ENCODE data around the gene P2RX6.

The P2RX6 gene

DNA sequence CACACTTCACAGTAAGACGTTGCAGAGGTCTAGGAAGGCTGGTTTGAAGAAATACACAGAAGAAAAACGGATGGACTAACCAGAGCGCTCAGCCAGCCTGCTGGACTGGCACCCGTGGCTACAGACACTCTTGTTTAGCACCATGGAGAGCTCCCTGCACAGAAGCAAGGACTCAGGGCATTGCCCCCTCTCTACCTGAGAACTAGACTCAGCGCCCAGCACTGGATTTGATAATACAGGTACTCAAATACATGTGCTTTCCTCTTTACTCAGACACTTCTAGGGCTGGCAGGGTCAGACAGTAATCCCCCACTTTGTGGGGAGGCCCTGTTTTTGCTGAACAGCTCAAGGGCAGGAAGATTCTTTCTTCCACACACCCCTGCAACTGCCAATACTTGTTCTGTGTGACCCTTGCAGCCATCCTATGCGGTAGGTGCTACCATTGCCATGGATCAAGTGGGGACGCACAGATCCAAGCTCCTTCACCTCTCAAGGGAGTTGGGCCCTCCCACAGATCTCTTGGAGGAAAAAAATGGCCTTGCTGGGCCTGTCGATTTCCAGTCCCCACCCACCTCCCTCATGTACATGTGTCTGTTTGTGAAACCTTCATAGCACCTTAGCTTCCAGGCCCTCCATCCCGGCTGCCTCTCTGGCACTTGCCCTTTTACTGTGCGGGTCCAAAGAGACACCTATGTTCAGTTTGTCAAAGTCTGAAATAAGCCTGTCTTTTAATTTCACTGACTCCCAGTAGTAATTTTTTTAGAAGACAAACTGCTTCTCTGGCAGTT, 5.1 kb upstream of the P2RX6 start:
- Histone ChIP-seq H3K9ac (ENCODE audit: low read length) (no peak overlapping the region), H2BK5ac (ENCODE audit: low read depth, low read length, poor library complexity, severe bottlenecking) (no peak overlapping the region), H3K14ac (ENCODE audit: low read length in 2 of 2) (no peak overlapping the region), H3K27ac (ENCODE audit: low read length, poor library complexity, severe bottlenecking) (no peak overlapping the region), H3K4ac (ENCODE audit: low read depth in 1 of 2, low read length in 2 of 2) (no peak overlapping the region), H3K23ac (ENCODE audit: low read length in 2 of 2) (no peak overlapping the region), H4K91ac (ENCODE audit: low read length) (no peak overlapping the region), H3K9me3 (ENCODE audit: control insufficient read depth, low read length) (no peaks in the 10 kb centered on the region), H3K4me1 (ENCODE audit: control insufficient read depth, insufficient read depth, low read depth, low read length) (peaks cover 12% of the 10 kb centered on the region), H2AFZ (ENCODE audit: low read depth, low read length) (no peak overlapping the region), H2BK15ac (ENCODE audit: low read depth, poor library complexity, severe bottlenecking) (no peak overlapping the region), H4K8ac (ENCODE audit: low read length) (no peak overlapping the region), H2BK12ac (ENCODE audit: low read length in 2 of 2) (no peak overlapping the region), H2BK120ac (ENCODE audit: low read depth, low read length) (no peak overlapping the region), H3K79me1 (replicated peaks; ENCODE audit: low read length, poor library complexity, severe bottlenecking) (peaks cover 2% of the 10 kb centered on the region), H3K18ac (ENCODE audit: low read depth in 1 of 2, low read length in 2 of 2) (no peak overlapping the region), H2AK5ac (ENCODE audit: low read length, severe bottlenecking) (no peak overlapping the region), H3K36me3 (ENCODE audit: control insufficient read depth in 1 of 2, insufficient read depth in 2 of 2, low read depth in 1 of 2, low read length in 2 of 2) (peaks cover 6 to 8% of the 10 kb centered on the region in 2 experiments), H3K27me3 (ENCODE audit: control insufficient read depth in 1 of 2, insufficient read depth in 1 of 2, low read length in 2 of 2) (no peaks in the 10 kb centered on the region), H3K4me2 (ENCODE audit: low read length, poor library complexity, severe bottlenecking) (no peak overlapping the region), H3K4me3 (ENCODE audit: insufficient read depth in 1 of 2, low read depth in 1 of 2, low read length in 2 of 2) (no peak overlapping the region)
- 61% methylated on average over 10 of the region's 10 CpGs for WGBS
- peak; percentile 60 for DNase-seq

DNA sequence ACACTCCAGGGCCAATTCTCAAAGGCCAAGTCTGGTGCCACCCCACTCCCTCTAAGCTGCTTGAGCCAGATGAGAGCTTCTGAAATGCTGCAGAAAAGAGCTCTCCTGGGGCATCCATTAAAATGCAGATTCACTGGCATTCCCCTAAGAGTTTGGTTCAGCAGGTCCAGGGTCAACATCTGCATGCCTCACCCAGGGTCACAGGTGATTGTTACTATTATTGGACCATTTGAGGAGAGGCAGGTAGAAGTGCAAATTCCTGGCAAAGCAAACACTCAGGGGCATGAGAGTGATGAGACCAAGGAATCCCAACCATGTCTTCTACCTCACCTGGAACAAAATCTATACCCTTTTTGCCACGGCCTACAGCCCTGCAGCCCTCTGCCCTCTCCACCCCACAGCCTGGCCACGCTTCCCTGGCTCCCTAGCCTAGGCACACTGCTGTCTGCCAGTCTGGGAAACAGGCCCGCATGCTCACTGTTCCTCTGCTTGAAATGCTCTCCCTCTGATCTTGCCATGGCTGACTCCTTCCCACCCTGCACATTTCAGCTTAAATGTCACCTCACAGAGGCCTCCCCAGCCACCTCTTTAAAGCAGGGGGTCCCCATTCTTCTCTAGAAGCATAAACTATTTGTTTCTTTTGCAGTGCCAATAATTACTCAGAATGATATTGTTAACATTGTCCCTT, 4.4 kb upstream of the P2RX6 start:
- no peak overlapping the region for H3K4ac ChIP-seq (ENCODE audit: low read depth in 1 of 2, low read length in 2 of 2)
- no peak overlapping the region for H2BK120ac ChIP-seq (ENCODE audit: low read depth, low read length)
- H3K4me3 ChIP-seq (ENCODE audit: insufficient read depth in 1 of 2, low read depth in 1 of 2, low read length in 2 of 2): no peak overlapping the region
- H2BK5ac ChIP-seq (ENCODE audit: low read depth, low read length, poor library complexity, severe bottlenecking): no peak overlapping the region
- no peak overlapping the region for H3K23ac ChIP-seq (ENCODE audit: low read length in 2 of 2)
- no peak overlapping the region for H3K14ac ChIP-seq (ENCODE audit: low read length in 2 of 2)
- H3K18ac ChIP-seq (ENCODE audit: low read depth in 1 of 2, low read length in 2 of 2): no peak overlapping the region
- peaks cover 2% of the 10 kb centered on the region for H3K79me1 ChIP-seq (replicated peaks; ENCODE audit: low read length, poor library complexity, severe bottlenecking)
- H2BK12ac ChIP-seq (ENCODE audit: low read length in 2 of 2): no peak overlapping the region
- no peak overlapping the region for H4K91ac ChIP-seq (ENCODE audit: low read length)
- no peak overlapping the region for H3K27ac ChIP-seq (ENCODE audit: low read length, poor library complexity, severe bottlenecking)
- H2BK15ac ChIP-seq (ENCODE audit: low read depth, poor library complexity, severe bottlenecking): no peak overlapping the region
- no peak overlapping the region for H2AFZ ChIP-seq (ENCODE audit: low read depth, low read length)
- H4K8ac ChIP-seq (ENCODE audit: low read length): no peak overlapping the region
- peaks cover 20% of the 10 kb centered on the region for H3K4me1 ChIP-seq (ENCODE audit: control insufficient read depth, insufficient read depth, low read depth, low read length)
- H3K36me3 ChIP-seq (ENCODE audit: control insufficient read depth in 1 of 2, insufficient read depth in 2 of 2, low read depth in 1 of 2, low read length in 2 of 2): peaks cover 6 to 8% of the 10 kb centered on the region in 2 experiments
- H2AK5ac ChIP-seq (ENCODE audit: low read length, severe bottlenecking): no peak overlapping the region
- H3K4me2 ChIP-seq (ENCODE audit: low read length, poor library complexity, severe bottlenecking): no peak overlapping the region
- no peaks in the 10 kb centered on the region for H3K27me3 ChIP-seq (ENCODE audit: control insufficient read depth in 1 of 2, insufficient read depth in 1 of 2, low read length in 2 of 2)
- no peak overlapping the region for H3K9ac ChIP-seq (ENCODE audit: low read length)
- WGBS: 82% methylated on average over 3 of the region's 3 CpGs
- no peak for DNase-seq
- no peaks in the 10 kb centered on the region for H3K9me3 ChIP-seq (ENCODE audit: control insufficient read depth, low read length)

DNA sequence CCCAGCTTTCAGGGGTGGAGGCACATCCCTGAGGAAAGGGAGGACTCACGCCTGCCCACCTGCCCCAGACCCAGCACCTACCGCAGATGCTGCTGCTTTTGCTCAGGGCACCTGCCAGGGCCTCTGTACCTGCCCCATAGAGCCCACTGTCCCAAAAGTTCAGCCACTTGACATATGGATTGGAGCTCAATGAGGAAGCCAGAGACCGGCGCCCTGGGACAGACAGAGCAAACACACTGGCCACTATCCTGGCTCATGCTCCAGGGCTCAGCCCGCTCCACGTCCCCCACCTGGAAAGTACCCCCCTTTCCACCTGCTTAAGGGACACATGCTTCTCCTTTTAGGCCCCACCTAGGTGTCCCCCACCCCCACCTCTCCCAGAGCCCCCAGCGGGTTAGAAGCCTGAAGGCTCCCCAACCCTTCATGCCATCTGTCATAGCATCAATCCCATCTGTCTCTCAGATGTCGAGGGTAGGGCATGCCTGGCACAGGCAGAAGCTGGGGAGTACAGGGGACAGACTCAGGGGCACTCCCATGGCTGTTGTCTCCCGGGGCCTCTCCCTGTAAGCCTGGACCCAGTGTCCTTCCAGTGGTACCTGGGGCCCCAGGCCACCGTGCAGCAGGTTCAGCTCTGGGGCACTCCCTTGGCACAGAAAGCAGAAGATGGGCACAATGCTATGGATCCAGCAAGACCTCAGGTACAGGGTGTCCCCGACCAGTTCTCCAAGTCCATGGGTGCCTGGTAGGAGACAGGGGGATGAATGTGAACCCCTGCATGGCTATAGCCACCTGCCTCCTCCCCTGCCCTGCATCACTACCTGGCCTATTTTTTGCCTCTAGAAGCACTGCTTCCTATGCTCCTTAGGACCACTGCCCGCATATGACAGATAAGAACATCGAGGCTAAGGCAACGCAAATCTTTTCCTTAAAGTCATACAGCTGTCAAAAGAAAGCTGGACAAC, 2.2 kb upstream of the P2RX6 start:
- H3K27me3 ChIP-seq (ENCODE audit: control insufficient read depth in 1 of 2, insufficient read depth in 1 of 2, low read length in 2 of 2): no peaks in the 10 kb centered on the region
- no peak overlapping the region for H3K27ac ChIP-seq (ENCODE audit: low read length, poor library complexity, severe bottlenecking)
- H3K23ac ChIP-seq (ENCODE audit: low read length in 2 of 2): peak overlapping the region in 1 of 2 experiments; percentile 25
- peak overlapping the region; percentile 53 for H4K91ac ChIP-seq (ENCODE audit: low read length)
- no peak overlapping the region for H2BK120ac ChIP-seq (ENCODE audit: low read depth, low read length)
- H3K4me1 ChIP-seq (ENCODE audit: control insufficient read depth, insufficient read depth, low read depth, low read length): peaks cover 27% of the 10 kb centered on the region
- no peak overlapping the region for H2BK15ac ChIP-seq (ENCODE audit: low read depth, poor library complexity, severe bottlenecking)
- peak overlapping the region in 1 of 2 experiments; percentile 66 for H2BK12ac ChIP-seq (ENCODE audit: low read length in 2 of 2)
- no peak overlapping the region for H3K9ac ChIP-seq (ENCODE audit: low read length)
- peaks cover 2% of the 10 kb centered on the region for H3K79me1 ChIP-seq (replicated peaks; ENCODE audit: low read length, poor library complexity, severe bottlenecking)
- H3K9me3 ChIP-seq (ENCODE audit: control insufficient read depth, low read length): no peaks in the 10 kb centered on the region
- no peak overlapping the region for H2BK5ac ChIP-seq (ENCODE audit: low read depth, low read length, poor library complexity, severe bottlenecking)
- H3K14ac ChIP-seq (ENCODE audit: low read length in 2 of 2): no peak overlapping the region
- H3K4me3 ChIP-seq (ENCODE audit: insufficient read depth in 1 of 2, low read depth in 1 of 2, low read length in 2 of 2): no peak overlapping the region
- no peak overlapping the region for H3K18ac ChIP-seq (ENCODE audit: low read depth in 1 of 2, low read length in 2 of 2)
- 92% methylated on average over 14 of the region's 14 CpGs for WGBS
- no peak overlapping the region for H4K8ac ChIP-seq (ENCODE audit: low read length)
- no peak overlapping the region for H3K4me2 ChIP-seq (ENCODE audit: low read length, poor library complexity, severe bottlenecking)
- H3K4ac ChIP-seq (ENCODE audit: low read depth in 1 of 2, low read length in 2 of 2): no peak overlapping the region
- H2AFZ ChIP-seq (ENCODE audit: low read depth, low read length): no peak overlapping the region
- DNase-seq: no peak
- no peak overlapping the region for H2AK5ac ChIP-seq (ENCODE audit: low read length, severe bottlenecking)
- peaks cover 6 to 8% of the 10 kb centered on the region in 2 experiments for H3K36me3 ChIP-seq (ENCODE audit: control insufficient read depth in 1 of 2, insufficient read depth in 2 of 2, low read depth in 1 of 2, low read length in 2 of 2)

All from mesenchymal stem cell (in vitro differentiated cells and primary cell).